WI38 (cell line): Measurements from ENCODE around the gene CRYBB2.

Experiments used
- H3K4me3 ChIP-seq: 2 replicates; pipeline ENCODE4 v1.5.1; 2011; ENCODE audit warnings: low read depth, mild to moderate bottlenecking, control low read depth, low read length
- CTCF ChIP-seq: IDR thresholded peaks from 2 replicates; pipeline ENCODE4 v1.5.1; 2012; ENCODE audit warnings: low read depth, mild to moderate bottlenecking, control low read depth, low read length

Gene CRYBB2

GRCh38 chr22:25219211-25219689 is at the start of gene CRYBB2:
Gene CRYBB2, plus strand, starts transcription at chr22:25219639. Its CDS starts 1,791 bp downstream, at chr22:25221430.
- no peak within 1 kb of the TSS for H3K4me3 ChIP-seq
- no peak for TF ChIP-seq CTCF

GRCh38 chr22:25170426-25170980 is 48.9 kb upstream of the CRYBB2 start:
- TF ChIP-seq CTCF, result no peak

GRCh38 chr22:25172153-25172552 is 47.3 kb upstream of the CRYBB2 start:
- no peak overlapping the region for H3K4me3 ChIP-seq
- no peak for TF ChIP-seq CTCF

More at GRCh38 chr22:25170426-25170980, 48.9 kb upstream of the CRYBB2 start:
- H3K4me3 ChIP-seq, result no peak overlapping the region

- H3K4me3 ChIP-seq, result no peak overlapping the region
- no peak for TF ChIP-seq CTCF
Observed at GRCh38 chr22:25174156-25174887, 45.1 kb upstream of the CRYBB2 start.

- no peak for TF ChIP-seq CTCF
- no peak overlapping the region for H3K4me3 ChIP-seq
Observed at GRCh38 chr22:25174888-25175411, 44.5 kb upstream of the CRYBB2 start.

GRCh38 chr22:25176175-25176574 is 43.3 kb upstream of the CRYBB2 start:
- TF ChIP-seq CTCF, result no peak

GRCh38 chr22:25176799-25177198 is 42.6 kb upstream of the CRYBB2 start:
- TF ChIP-seq CTCF, result no peak
- H3K4me3 ChIP-seq, result no peak overlapping the region

More at GRCh38 chr22:25176175-25176574, 43.3 kb upstream of the CRYBB2 start:
- H3K4me3 ChIP-seq, result no peak overlapping the region
